Large intestine (tissue), 3 donors: ENCODE results near the gene AVPR2. TPM values are rescaled to one million over a fixed set of nuclear protein-coding genes. Genes with fewer than 3 reads are reported as not detected.

Experiments
- DNase-seq, 2 donors: peaks; one replicate each; pipeline versions ENCODE4 v3.0.0 to v3.0.0-alpha.2; 2013
- H3K27ac ChIP-seq: one replicate; pipeline ENCODE4 v1.5.1; 2013; ENCODE audit warnings: low read length
- H3K27me3 ChIP-seq: 2 replicates; pipeline ENCODE4 v1.6.1; 2013; ENCODE audit warnings: low read length; ENCODE audit not compliant: control insufficient read depth, insufficient read depth
- H3K36me3 ChIP-seq: 2 replicates; pipeline ENCODE4 v1.6.1; 2013; ENCODE audit warnings: low read length; ENCODE audit not compliant: control insufficient read depth, insufficient read depth
- H3K4me1 ChIP-seq: one replicate; pipeline ENCODE4 v1.6.1; 2013; ENCODE audit warnings: low read length; ENCODE audit not compliant: control insufficient read depth, insufficient read depth
- H3K4me3 ChIP-seq: one replicate; pipeline ENCODE4 v1.5.1; 2013; ENCODE audit warnings: low read length
- H3K9me3 ChIP-seq: one replicate; pipeline ENCODE4 v1.6.1; 2013; ENCODE audit warnings: mild to moderate bottlenecking, low read depth, low read length, moderate library complexity; ENCODE audit not compliant: control insufficient read depth
- WGBS: methylation state at CpG from one replicate; pipeline ENCODE4 v1.1.5; 2013; ENCODE audit warnings: low lambda C conversion rate; ENCODE audit not compliant: insufficient coverage; 5-methylcytosine and 5-hydroxymethylcytosine counted together
- polyA plus RNA-seq: library from polyadenylated mRNA; unstranded; fragments of 120-200 nt; gene quantifications from one replicate; pipeline ENCODE4 v1.2.1, GENCODE V29; 2013

Gene AVPR2
- polyA plus RNA-seq, 1 donor: 0.28 TPM

DNA sequence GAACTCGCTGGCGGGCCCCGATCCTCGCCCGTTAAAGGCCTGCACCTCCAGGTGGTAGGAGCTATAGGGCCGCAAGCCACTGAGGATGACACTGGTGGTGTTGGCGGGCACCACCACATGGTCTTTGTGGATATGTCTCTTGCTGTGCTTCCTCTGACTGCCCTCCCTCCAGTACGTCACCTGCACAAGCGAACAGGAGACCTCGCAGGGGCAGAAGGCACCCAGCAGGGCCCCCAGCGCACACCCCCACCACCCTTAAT, 39.2 kb upstream of the AVPR2 start:
- Histone ChIP-seq H3K27ac (no peak overlapping the region), H3K36me3 (no peaks in the 10 kb centered on the region), H3K27me3 (peaks cover 19% of the 10 kb centered on the region), H3K9me3 (no peaks in the 10 kb centered on the region), H3K4me1 (no peaks in the 10 kb centered on the region), H3K4me3 (no peak overlapping the region)
- DNase-seq: no peak
- WGBS: no CpG with 5 or more reads among the region's 11 CpGs

DNA sequence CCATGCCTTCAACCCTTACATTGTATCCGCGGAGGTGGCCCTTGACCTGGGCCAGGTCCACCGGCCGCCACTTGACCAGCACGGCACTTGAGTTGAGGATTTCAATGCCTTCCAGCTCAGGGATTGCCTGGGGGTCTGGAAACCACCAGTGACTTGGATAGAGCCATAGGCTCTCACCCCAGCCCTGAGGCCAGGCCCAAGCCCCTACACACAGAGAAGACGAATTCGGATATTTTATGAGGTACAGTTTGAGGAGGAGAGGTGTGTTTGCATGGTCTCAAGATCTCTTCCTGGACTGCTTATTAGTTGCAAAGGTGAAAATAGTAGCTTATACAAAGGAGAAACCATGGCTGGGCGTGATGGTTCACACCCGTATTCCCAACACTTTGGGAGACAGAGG, 38.8 kb upstream of the AVPR2 start:
- no peaks in the 10 kb centered on the region for H3K9me3 ChIP-seq
- H3K4me3 ChIP-seq: no peak overlapping the region
- H3K4me1 ChIP-seq: no peaks in the 10 kb centered on the region
- no peaks in the 10 kb centered on the region for H3K36me3 ChIP-seq
- no CpG with 5 or more reads among the region's 9 CpGs for WGBS
- no peak for DNase-seq
- H3K27ac ChIP-seq: no peak overlapping the region
- peaks cover 19% of the 10 kb centered on the region for H3K27me3 ChIP-seq

DNA sequence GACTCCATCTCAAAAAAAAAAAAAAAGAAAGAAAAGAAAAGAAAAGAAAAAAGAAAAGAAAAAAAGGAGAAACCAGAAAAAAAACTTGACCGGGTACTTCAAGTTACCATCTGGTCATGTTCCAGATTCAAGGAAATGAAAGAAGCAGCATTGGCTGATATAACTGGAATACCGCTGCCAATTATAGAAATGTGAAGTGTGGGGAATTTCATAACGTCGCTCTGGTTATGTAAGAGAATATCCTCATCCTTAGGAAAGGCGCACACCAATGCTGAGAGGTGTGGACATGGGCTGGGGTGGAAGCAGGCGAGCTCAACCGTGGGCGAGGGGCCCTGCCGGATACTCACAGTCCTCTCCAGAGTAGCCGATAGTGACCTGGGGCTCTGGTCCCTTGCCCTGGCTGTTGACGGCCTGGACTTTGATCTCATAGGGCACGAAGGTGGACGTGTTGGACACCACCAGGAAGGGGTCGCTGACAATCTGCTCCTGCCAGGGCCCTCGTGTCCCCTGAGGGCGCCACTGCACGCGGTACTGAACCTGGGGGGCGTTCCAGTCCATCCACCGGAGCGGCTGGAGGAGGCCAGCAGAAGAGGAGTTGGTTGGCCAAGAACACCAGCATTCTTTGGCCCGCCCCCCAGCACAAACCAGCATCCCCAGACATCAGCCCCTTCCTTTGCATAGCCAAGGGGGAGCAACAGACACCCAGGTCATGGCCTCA, 38.0 kb upstream of the AVPR2 start:
- Histone ChIP-seq H3K4me3 (no peak overlapping the region), H3K9me3 (no peaks in the 10 kb centered on the region), H3K27me3 (peaks cover 19% of the 10 kb centered on the region), H3K27ac (no peak overlapping the region), H3K36me3 (no peaks in the 10 kb centered on the region), H3K4me1 (no peaks in the 10 kb centered on the region)
- no CpG with 5 or more reads among the region's 22 CpGs for WGBS
- DNase-seq: no peak

DNA sequence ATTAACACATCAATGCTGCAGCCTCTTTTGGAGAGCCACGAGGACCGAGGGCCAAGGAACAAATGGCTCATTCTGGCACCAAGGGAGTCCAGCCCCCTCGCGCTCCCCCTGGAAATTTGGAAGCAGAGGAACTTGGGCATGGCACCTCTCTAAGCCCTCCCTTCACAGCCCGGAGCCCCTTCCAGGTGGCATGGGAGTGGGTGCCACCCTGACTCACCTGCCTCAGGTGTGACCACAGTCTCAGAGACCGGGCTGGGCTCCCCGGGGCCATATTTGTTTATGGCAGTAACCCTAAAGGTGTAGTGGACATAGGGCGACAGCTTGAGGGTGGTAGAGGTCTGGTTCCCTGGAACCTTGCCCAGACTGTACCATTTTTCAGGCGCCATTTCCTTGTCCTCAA, 37.3 kb upstream of the AVPR2 start:
- Histone ChIP-seq H3K27me3 (peaks cover 15% of the 10 kb centered on the region), H3K9me3 (no peaks in the 10 kb centered on the region), H3K4me3 (no peak overlapping the region), H3K27ac (no peak overlapping the region), H3K36me3 (no peaks in the 10 kb centered on the region), H3K4me1 (no peaks in the 10 kb centered on the region)
- DNase-seq: no peak
- WGBS: no CpG with 5 or more reads among the region's 9 CpGs

DNA sequence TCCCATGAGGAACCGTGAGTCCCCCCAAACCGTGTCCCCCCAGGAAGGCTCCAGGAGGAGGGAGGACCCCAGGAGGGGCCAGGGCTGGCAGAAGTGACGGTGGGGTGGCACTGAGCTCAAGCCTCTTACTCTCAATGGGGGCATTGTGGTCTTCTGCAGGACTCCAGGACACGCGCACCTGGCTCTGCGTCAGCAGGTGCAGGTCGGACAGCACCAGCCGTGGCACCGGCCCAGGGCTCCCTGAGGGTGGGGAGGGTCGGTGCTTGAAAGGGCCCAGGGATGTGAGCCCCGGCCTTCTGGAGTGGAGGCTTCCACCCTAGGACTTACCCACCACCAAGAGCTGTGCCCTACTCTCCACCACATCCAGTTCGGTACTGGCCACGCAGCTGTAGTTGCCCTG, 36.8 kb upstream of the AVPR2 start:
- H3K9me3 ChIP-seq: no peaks in the 10 kb centered on the region
- no peak overlapping the region for H3K27ac ChIP-seq
- no peaks in the 10 kb centered on the region for H3K4me1 ChIP-seq
- DNase-seq: no peak
- peaks cover 11% of the 10 kb centered on the region for H3K27me3 ChIP-seq
- no peak overlapping the region for H3K4me3 ChIP-seq
- no CpG with 5 or more reads among the region's 13 CpGs for WGBS
- no peaks in the 10 kb centered on the region for H3K36me3 ChIP-seq

DNA sequence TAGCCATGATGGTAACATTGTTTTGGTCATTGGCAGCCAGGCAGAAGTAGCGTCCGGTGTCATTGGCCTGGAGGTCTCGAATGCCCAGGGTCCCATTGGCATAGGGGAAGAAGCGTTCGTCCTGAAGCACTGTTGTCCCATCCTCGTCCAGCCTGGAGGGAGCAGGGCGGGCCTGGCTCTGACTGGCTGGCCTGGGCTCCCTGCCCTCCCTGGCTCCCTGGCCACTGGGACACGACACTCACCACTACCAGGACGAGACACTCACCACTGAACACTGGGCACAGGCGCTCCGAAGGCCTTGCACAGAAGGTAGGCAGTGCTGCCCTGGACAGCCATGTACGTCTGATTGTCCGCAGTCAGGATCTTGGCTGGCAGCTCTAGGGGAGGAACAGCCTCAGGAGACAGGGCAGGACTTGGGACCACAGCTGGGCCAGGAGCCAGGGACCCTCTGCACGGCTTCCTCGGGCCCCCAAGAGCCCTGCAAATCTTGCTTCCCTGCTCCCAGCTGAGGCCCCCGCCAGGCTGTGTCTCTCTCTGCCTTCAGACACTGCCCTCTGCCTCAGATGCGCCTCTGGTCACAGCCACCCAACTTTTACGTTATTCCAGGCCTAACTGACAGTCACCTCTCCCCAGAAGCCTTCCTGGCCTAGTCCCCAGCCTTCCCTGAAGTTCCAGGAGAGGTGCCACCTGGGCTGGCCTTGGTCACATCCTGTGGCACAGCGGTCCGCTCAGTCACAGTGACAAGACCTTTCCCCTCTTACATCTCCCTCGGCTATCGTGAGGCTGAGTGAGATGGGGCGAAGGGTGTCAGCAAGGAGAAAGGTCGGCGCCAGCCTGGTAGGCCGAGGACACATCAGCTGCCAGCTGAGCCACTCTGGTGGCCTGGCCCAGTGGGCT, 35.6 kb upstream of the AVPR2 start:
- Histone ChIP-seq H3K36me3 (no peaks in the 10 kb centered on the region), H3K9me3 (no peaks in the 10 kb centered on the region), H3K27ac (no peak overlapping the region), H3K4me1 (no peaks in the 10 kb centered on the region), H3K27me3 (no peaks in the 10 kb centered on the region), H3K4me3 (no peak overlapping the region)
- DNase-seq: no peak
- WGBS: no CpG with 5 or more reads among the region's 26 CpGs

DNA sequence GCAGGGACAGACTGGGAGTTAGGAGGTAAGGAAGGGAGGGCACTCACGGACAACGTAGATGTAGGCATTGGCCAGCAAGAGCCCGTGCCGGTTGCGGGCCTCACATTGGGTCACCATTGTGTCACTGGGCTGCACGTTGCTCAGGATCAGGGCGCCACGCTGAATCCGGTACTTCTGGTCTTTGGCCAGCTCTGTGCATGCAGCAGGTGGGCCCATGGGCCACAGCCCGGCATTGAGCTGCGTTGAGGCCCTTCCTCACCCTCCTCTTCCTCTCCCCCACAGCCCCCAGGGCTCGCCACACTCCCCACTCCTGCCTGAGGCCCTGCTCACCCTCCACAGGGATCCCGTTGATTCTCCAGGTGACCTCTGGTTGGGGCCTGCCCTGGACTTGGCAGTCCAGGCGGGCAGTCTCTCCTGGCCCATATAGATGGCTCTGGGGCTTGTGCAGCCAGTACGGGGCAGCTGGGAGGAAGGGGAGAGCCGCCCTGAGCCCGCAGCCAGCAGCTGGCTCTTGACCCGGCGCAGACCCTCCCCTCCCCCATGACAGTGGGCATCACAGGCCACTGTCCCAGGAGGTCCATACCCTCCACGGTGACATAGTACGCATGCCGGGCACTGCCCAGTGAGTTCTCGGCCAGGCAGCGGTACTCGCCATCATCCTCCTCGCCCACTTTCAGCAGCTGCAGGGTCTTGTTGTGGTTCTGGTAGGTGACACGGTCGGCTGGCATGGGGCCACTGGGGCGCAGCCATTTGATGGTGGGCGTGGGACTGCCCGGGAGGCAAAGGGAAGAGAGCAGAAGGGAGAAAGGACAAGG, 34.8 kb upstream of the AVPR2 start:
- Histone ChIP-seq H3K27ac (no peak overlapping the region), H3K9me3 (no peaks in the 10 kb centered on the region), H3K36me3 (no peaks in the 10 kb centered on the region), H3K27me3 (no peaks in the 10 kb centered on the region), H3K4me3 (no peak overlapping the region), H3K4me1 (no peaks in the 10 kb centered on the region)
- no CpG with 5 or more reads among the region's 31 CpGs for WGBS
- no peak for DNase-seq

DNA sequence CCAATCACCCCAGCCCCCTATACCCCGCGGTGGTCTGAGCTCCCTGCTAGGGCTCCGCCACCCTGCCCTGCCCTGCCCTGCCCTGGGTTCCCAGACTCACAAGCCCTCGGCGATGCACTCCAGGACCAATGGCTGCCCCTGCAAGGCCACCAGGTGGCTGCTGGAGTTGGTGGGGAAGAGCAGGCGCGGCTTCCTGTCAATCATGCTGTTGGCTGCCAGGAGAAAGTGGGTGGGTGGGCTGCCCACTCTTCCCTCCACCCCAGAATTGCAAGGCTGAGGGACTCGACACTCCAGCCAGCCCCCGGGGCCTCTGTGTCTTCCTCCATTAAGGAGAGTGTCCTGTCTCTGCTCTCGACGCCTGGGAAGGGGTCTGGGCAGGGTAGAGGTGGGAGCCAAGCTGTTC, 34.2 kb upstream of the AVPR2 start:
- WGBS: no CpG with 5 or more reads among the region's 11 CpGs
- no peaks in the 10 kb centered on the region for H3K27me3 ChIP-seq
- no peak overlapping the region for H3K4me3 ChIP-seq
- H3K27ac ChIP-seq: no peak overlapping the region
- H3K4me1 ChIP-seq: no peaks in the 10 kb centered on the region
- H3K36me3 ChIP-seq: no peaks in the 10 kb centered on the region
- H3K9me3 ChIP-seq: no peaks in the 10 kb centered on the region
- DNase-seq: no peak

DNA sequence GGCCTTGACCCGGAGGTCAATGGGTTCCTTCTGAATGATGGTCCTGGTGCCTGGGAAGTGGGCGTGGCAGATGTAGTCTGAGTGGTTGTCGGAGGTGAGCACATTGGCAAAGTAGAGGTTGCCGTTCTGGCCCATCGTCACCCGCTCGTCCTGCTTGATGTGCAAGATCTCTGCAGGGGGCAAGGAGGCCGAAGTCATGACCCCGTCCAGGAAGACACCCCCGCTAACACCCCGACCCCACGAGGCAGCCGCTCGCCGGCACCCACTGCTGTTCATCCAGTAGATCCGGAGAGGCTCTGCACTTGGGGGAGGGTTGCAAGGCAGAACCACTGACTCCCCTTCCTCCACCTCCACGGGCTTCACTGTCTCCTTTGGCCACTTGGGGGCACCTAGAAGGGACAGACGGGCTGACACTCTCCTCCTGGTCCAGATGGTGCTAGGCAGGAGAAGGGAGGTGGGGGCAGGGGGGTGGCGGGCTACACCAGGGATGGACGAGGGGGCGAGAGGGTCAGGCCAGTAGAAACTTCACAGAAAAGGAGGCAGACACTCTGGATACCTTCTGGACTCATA, 33.6 kb upstream of the AVPR2 start:
- no peaks in the 10 kb centered on the region for H3K36me3 ChIP-seq
- no peaks in the 10 kb centered on the region for H3K27me3 ChIP-seq
- no peak overlapping the region for H3K27ac ChIP-seq
- no CpG with 5 or more reads among the region's 21 CpGs for WGBS
- no peak for DNase-seq
- H3K4me1 ChIP-seq: no peaks in the 10 kb centered on the region
- no peak overlapping the region for H3K4me3 ChIP-seq
- H3K9me3 ChIP-seq: no peaks in the 10 kb centered on the region

DNA sequence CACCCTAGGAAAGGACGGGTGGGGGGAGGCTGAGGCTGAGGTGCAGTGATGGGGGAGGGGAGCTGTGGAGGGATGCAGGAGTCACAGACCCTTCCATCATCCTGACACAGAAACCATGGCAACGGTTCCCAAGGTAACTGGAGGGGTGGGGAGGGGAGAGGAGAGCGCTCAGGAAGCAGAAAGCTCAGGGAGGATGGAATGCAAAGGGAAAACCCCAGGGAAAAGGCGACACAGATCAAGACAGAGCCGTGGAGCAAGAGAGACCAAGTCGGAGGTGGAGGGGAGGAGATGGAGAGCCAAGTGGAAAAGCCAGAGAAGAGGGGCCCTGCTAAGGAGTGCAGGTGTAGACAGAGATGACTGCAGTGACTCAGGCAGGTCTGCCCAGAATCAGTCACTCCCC, 33.0 kb upstream of the AVPR2 start:
- H3K27me3 ChIP-seq: no peaks in the 10 kb centered on the region
- WGBS: no CpG with 5 or more reads among the region's 6 CpGs
- no peak overlapping the region for H3K4me3 ChIP-seq
- H3K9me3 ChIP-seq: no peaks in the 10 kb centered on the region
- no peak overlapping the region for H3K27ac ChIP-seq
- no peaks in the 10 kb centered on the region for H3K36me3 ChIP-seq
- no peak for DNase-seq
- no peaks in the 10 kb centered on the region for H3K4me1 ChIP-seq
